Adrenal gland (tissue), 12 donors: ENCODE measurements around the gene C5orf34. TPM values are rescaled to one million over a fixed set of nuclear protein-coding genes. Genes with fewer than 3 reads are reported as not detected.
"Not testable (repeated sequence)": the region's sequence is repeated elsewhere in the genome, so short reads cannot be mapped to it uniquely, and the experiment has no call there.

Experiments
- DNase-seq, 7 donors: peaks; one replicate each; pipeline ENCODE4 v3.0.0-alpha.2; 2019 to 2020
- H3K27ac ChIP-seq, 5 donors: fragments of 200-600 bp; sonication (generic) in 4 of 5; 1 replicate in 3 of 5; 2 replicates in 2 of 5; pipeline versions ENCODE4 v1.5.1 to v1.8.0; 2016 to 2020; ENCODE audit warnings: mild to moderate bottlenecking in 1 of 5
- H3K27me3 ChIP-seq: fragments of 200-600 bp; 2 replicates; pipeline ENCODE4 v1.8.0; 2021
- H3K36me3 ChIP-seq, 2 donors: fragments of 200-600 bp; replicated peaks in 1 of 2; 1 replicate in 1 of 2; 2 replicates in 1 of 2; pipeline versions ENCODE4 v1.5.1 to v1.8.0; 2018 to 2022
- H3K4me1 ChIP-seq, 2 donors: fragments of 200-600 bp; replicated peaks in 1 of 2; 1 replicate in 1 of 2; 2 replicates in 1 of 2; pipeline versions ENCODE4 v1.5.1 to v1.8.0; 2018 to 2021
- H3K4me3 ChIP-seq, 4 donors: fragments of 200-600 bp; sonication (generic) in 3 of 4; one replicate each; pipeline ENCODE4 v1.5.1; 2016 to 2018
- H3K9me3 ChIP-seq, 3 donors: fragments of 200-600 bp; sonication (generic) in 1 of 3; replicated peaks in 1 of 3; 1 replicate in 2 of 3; 2 replicates in 1 of 3; pipeline versions ENCODE4 v1.5.1 to v1.8.0; 2016 to 2021
- POLR2A ChIP-seq, 2 donors: fragments of 450-650 bp; IDR thresholded peaks; one replicate each; pipeline ENCODE4 v1.6.1; 2017; ENCODE audit warnings: antibody characterized with exemption in 2 of 2, mild to moderate bottlenecking in 2 of 2, moderate library complexity in 1 of 2
- WGBS, 4 donors: extraction: QIAGEN DNeasy Blood & Tissue Kit in 2 of 4; methylation state at CpG; one replicate each; pipeline versions ENCODE4 v1.1.5 to v1.1.7; 2013 to 2017; 5-methylcytosine and 5-hydroxymethylcytosine counted together
- intact Hi-C, 2 donors: fragments of 100-400 bp; cut with DNase I; formaldehyde crosslinking; loops; one replicate each; pipeline versions ENCODE4 v1.14.1 to v1.15.0; 2022 to 2023
- polyA plus RNA-seq, 3 donors: library from polyadenylated mRNA; stranded (reverse); fragments of 200-250 nt in 2 of 3; fragments of 350-450 nt in 1 of 3; fragmentation: Illumina TruSeq in 1 of 3; extraction: RNeasy Lipid Tissue Mini Kit (QIAGEN cat#74804) in 1 of 3; gene quantifications; one replicate each; pipeline ENCODE4 v1.2.3, GENCODE V29; 2013 to 2014
- total RNA-seq, 9 donors: library from RNA; depleted of rRNA in 4 of 9; stranded (reverse); fragments of >200 nt in 4 of 9; fragments of 120-200 nt in 1 of 9; fragmentation: NEBNext Ultra II Directional in 1 of 9; extraction: Animal tissue kit (Norgen Biotek cat#: 25700) in 1 of 9; gene quantifications; one replicate each; pipeline versions ENCODE4 v1.1.0 to v1.2.4, GENCODE V29; 2013 to 2023
- TF ChIP-seq, protein P1 (sequence below), 6 experiments: fragments of 450-650 bp in 4 of 6; fragments of 200-600 bp in 2 of 6; sonication (generic) in 1 of 6; IDR thresholded peaks; 1 replicate in 5 of 6; 2 replicates in 1 of 6; pipeline versions ENCODE4 v1.5.1 to v1.8.0; 2016 to 2021; ENCODE audit warnings: antibody characterized with exemption in 6 of 6, mild to moderate bottlenecking in 2 of 6, moderate library complexity in 1 of 6
- donor health status: healthy with polysubstance abuse.
- donor health status: Bipolar disorder and iron deficiency.
- donor health status: DM: yes; HTN: yes; CAD: no.
- donor health status: DM: no; HTN: no; CAD: no.
- donor health status: DM: no; HTN: no; CAD: no.
- donor health status: DM: yes; HTN: yes; CAD: no.

C5orf34 gene
- total and polyA plus RNA-seq, 12 donors: 0.34 to 3.7 (median 0.67) TPM; not detected in 1

- DNase-seq: no peak
- peak overlapping the region in 2 of 4 donors; percentile 70 to 90 for H3K4me3 ChIP-seq
- no peaks in the 10 kb centered on the region for H3K36me3 ChIP-seq
- peaks cover 0 to 21% of the 10 kb centered on the region in 2 donors for H3K4me1 ChIP-seq
- 46 to 47% (median 46%) methylated on average over 6 of the region's 6 CpGs for WGBS, 4 donors
- peak overlapping the region; percentile 92 to 100 (median 96) for H3K27ac ChIP-seq
- TF ChIP-seq POLR2A (IDR thresholded peaks at IDR 0.05): no peak
- TF ChIP-seq, protein P1, sequence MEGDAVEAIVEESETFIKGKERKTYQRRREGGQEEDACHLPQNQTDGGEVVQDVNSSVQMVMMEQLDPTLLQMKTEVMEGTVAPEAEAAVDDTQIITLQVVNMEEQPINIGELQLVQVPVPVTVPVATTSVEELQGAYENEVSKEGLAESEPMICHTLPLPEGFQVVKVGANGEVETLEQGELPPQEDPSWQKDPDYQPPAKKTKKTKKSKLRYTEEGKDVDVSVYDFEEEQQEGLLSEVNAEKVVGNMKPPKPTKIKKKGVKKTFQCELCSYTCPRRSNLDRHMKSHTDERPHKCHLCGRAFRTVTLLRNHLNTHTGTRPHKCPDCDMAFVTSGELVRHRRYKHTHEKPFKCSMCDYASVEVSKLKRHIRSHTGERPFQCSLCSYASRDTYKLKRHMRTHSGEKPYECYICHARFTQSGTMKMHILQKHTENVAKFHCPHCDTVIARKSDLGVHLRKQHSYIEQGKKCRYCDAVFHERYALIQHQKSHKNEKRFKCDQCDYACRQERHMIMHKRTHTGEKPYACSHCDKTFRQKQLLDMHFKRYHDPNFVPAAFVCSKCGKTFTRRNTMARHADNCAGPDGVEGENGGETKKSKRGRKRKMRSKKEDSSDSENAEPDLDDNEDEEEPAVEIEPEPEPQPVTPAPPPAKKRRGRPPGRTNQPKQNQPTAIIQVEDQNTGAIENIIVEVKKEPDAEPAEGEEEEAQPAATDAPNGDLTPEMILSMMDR (IDR thresholded peaks at IDR 0.05): no peak
- intact Hi-C loops: loop anchor here in 1 of 2 donors (5.0 to 10.0 kb wide), 2 partner anchors 168 to 375 kb away; partner anchors contain the start of gene HMGCS1
- no peaks in the 10 kb centered on the region for H3K9me3 ChIP-seq
- no peaks in the 10 kb centered on the region for H3K27me3 ChIP-seq
Observed at GRCh38 chr5:43482490-43483297, 32.3 kb downstream of the C5orf34 start.

- Histone ChIP-seq H3K4me1 (no peaks in the 10 kb centered on the region), H3K27ac (no peak overlapping the region), H3K27me3 (no peaks in the 10 kb centered on the region), H3K36me3 (no peaks in the 10 kb centered on the region), H3K4me3 (no peak overlapping the region), H3K9me3 (peaks cover 0 to 4% (median 0%) of the 10 kb centered on the region in 3 donors)
- no peak for DNase-seq
- 96 to 98% (median 97%) methylated on average over 6 of the region's 6 CpGs for WGBS, 4 donors
- TF ChIP-seq, protein P1 (IDR thresholded peaks at IDR 0.05): no peak
- TF ChIP-seq POLR2A (IDR thresholded peaks at IDR 0.05): no peak
- intact Hi-C loops: no loop called here
Observed at GRCh38 chr5:43469671-43470391, 45.1 kb downstream of the C5orf34 start.

GRCh38 chr5:43467100-43467499 lies 47.8 kb downstream of the C5orf34 start:
- intact Hi-C loops: no loop called here
- no peaks in the 10 kb centered on the region for H3K36me3 ChIP-seq
- no peaks in the 10 kb centered on the region for H3K4me1 ChIP-seq
- H3K4me3 ChIP-seq: no peak overlapping the region
- no peak overlapping the region for H3K27ac ChIP-seq
- H3K9me3 ChIP-seq: peaks cover 0 to 4% (median 0%) of the 10 kb centered on the region in 3 donors
- no peak for TF ChIP-seq POLR2A (IDR thresholded peaks at IDR 0.05)
- TF ChIP-seq, protein P1 (IDR thresholded peaks at IDR 0.05): no peak
- no peaks in the 10 kb centered on the region for H3K27me3 ChIP-seq
- DNase-seq: no peak

DNA sequence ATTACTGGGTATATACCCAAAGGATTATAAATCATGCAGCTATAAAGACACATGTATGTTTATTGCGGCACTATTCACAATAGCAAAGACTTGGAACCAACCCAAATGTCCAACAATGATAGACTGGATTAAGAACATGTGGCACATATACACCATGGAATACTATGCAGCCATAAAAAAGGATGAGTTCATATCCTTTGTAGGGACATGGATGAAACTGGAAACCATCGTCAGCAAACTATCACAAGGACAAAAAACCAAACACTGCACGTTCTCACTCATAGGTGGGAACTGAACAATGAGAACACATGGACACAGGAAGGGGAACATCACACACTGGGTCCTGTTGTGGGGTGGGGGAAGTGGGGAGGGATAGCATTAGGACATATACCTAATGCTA lies 49.5 kb downstream of the C5orf34 start:
- DNase-seq, H3K4me3 ChIP-seq, H3K4me1 ChIP-seq, intact Hi-C loops, H3K27me3 ChIP-seq, H3K36me3 ChIP-seq, H3K9me3 ChIP-seq, H3K27ac ChIP-seq: not testable (repeated sequence)
- 91 to 100% (median 98%) methylated on average over 3 of the region's 3 CpGs for WGBS, 4 donors
